K562 (cell line): ENCODE results near the gene ALS2CL. TPM values are rescaled to one million over a fixed set of nuclear protein-coding genes. Genes with fewer than 3 reads are reported as not detected.

Source experiments
- ATAC-seq: fragments of 200-7000 bp; cut with Tn5 transposase; 3 replicates; pipeline ENCODE4 v1.9.1; 2020; ENCODE audit warnings: moderate library complexity
- BruUV-seq: library from RNA; stranded (reverse); fragments of 400-500 nt; replicated peaks from 2 replicates; lab custom pipeline; 2021; lab: Mats Ljungman, UMichigan
- CTCF ChIA-PET: fragments of 300-600 bp; formaldehyde crosslinking; extraction: SDS; loops from one replicate; lab custom pipeline; 2021; ENCODE audit warnings: low intra/inter-chr PET ratio; lab: Yijun Ruan, JAX
- POLR2A ChIA-PET: fragments of 300-600, 350-650 bp; sonication (Branson Sonifier 250); formaldehyde crosslinking; extraction: SDS; loops from one replicate; lab custom pipeline; 2021; ENCODE audit warnings: antibody characterized with exemption, inconsistent platforms; lab: Yijun Ruan, JAX
- DNase-seq, 4 experiments: peaks; one replicate each; pipeline versions ENCODE4 v3.0.0 to v3.0.0-alpha.2; 2011 to 2018; ENCODE audit warnings: low spot score in 3 of 4, mixed read lengths in 3 of 4; ENCODE audit errors: extremely low read depth in 1 of 4
- FAIRE-seq: peaks from 2 replicates; lab custom pipeline; 2011; peaks lifted over from hg19 to GRCh38; lab: Jason Lieb, UNC
- H2AFZ ChIP-seq: 2 replicates; pipeline ENCODE4 v1.6.0; 2011; ENCODE audit warnings: low read depth, low read length, control low read depth, inconsistent platforms
- H3K27ac ChIP-seq: fragments of 200-600 bp; 3 replicates; pipeline ENCODE4 v1.8.0; 2011; ENCODE audit warnings: low read depth, mild to moderate bottlenecking, control low read depth, inconsistent platforms, low read length, moderate library complexity, mixed read lengths; ENCODE audit errors: extremely low read depth
- H3K27me3 ChIP-seq, 2 experiments: fragments of 300-600 bp in 1 of 2; 2 replicates in 1 of 2; 3 replicates in 1 of 2; pipeline versions ENCODE4 v1.6.0 to v1.8.0; 2011; ENCODE audit warnings: inconsistent platforms in 2 of 2, low read length in 2 of 2, mild to moderate bottlenecking in 1 of 2, mixed read lengths in 1 of 2, moderate library complexity in 1 of 2; ENCODE audit not compliant: control insufficient read depth in 2 of 2, insufficient read depth in 2 of 2
- H3K36me3 ChIP-seq: fragments of 300-600 bp; 3 replicates; pipeline ENCODE4 v1.8.0; 2011; ENCODE audit warnings: mild to moderate bottlenecking, low read length, inconsistent platforms; ENCODE audit not compliant: control insufficient read depth, insufficient read depth
- H3K4me1 ChIP-seq, 2 experiments: fragments of 200-600 bp in 1 of 2; replicated peaks in 1 of 2; 2 replicates in 1 of 2; 3 replicates in 1 of 2; pipeline versions ENCODE4 v1.5.1 to v1.8.0; 2011; ENCODE audit warnings: inconsistent platforms in 2 of 2, low read length in 2 of 2, mild to moderate bottlenecking in 1 of 2, mixed read lengths in 1 of 2, moderate library complexity in 1 of 2; ENCODE audit not compliant: control insufficient read depth in 2 of 2, insufficient read depth in 2 of 2
- H3K4me2 ChIP-seq: 2 replicates; pipeline ENCODE4 v1.6.1; 2011; ENCODE audit warnings: low read length, control low read depth, inconsistent platforms, mixed read lengths; ENCODE audit not compliant: insufficient read depth
- H3K4me3 ChIP-seq: fragments of 200-600 bp; sonication (generic), shearing (Covaris generic); 2 replicates; pipeline ENCODE4 v1.5.1; 2016; ENCODE audit warnings: control low read depth, inconsistent platforms
- H3K79me2 ChIP-seq: fragments of 200-600 bp; 3 replicates; pipeline ENCODE4 v1.8.0; 2011; ENCODE audit warnings: low read length, inconsistent platforms; ENCODE audit not compliant: control insufficient read depth, insufficient read depth
- H3K9ac ChIP-seq, 2 experiments: 2 replicates each; pipeline versions ENCODE4 v1.6.0 to v1.6.1; 2011; ENCODE audit warnings: low read depth in 2 of 2, low read length in 2 of 2, control low read depth in 1 of 2, inconsistent platforms in 1 of 2, mild to moderate bottlenecking in 1 of 2, mixed read lengths in 1 of 2; ENCODE audit not compliant: insufficient read depth in 1 of 2
- H3K9me1 ChIP-seq: one replicate; pipeline ENCODE4 v1.6.0; 2011; ENCODE audit warnings: inconsistent platforms, mild to moderate bottlenecking, low read length, moderate library complexity; ENCODE audit not compliant: control insufficient read depth, insufficient read depth
- H3K9me3 ChIP-seq: replicated peaks from 2 replicates; pipeline ENCODE4 v1.5.1; 2011; ENCODE audit warnings: low read depth, low read length, inconsistent platforms; ENCODE audit not compliant: control insufficient read depth, insufficient read depth
- H4K20me1 ChIP-seq: replicated peaks from 2 replicates; pipeline ENCODE4 v1.6.1; 2011; ENCODE audit warnings: low read length, inconsistent platforms, mixed read lengths; ENCODE audit not compliant: control insufficient read depth, insufficient read depth
- ATF7 ChIP-seq: fragments of 450-650 bp; IDR thresholded peaks from 2 replicates; pipeline ENCODE4 v1.7.1; 2014; ENCODE audit warnings: mild to moderate bottlenecking, moderate library complexity
- FOXK2 ChIP-seq, 2 experiments: fragments of 450-650 bp; IDR thresholded peaks in 1 of 2; conservative IDR thresholded peaks in 1 of 2; 2 replicates each; pipeline ENCODE4 v1.6.1; 2016; ENCODE audit warnings: low read depth in 2 of 2, mild to moderate bottlenecking in 1 of 2
- GATAD2A ChIP-seq: fragments of 450-650 bp; IDR thresholded peaks from 2 replicates; pipeline ENCODE4 v1.6.1; 2017
- MYBL2 ChIP-seq, 2 experiments: fragments of 450-650 bp in 1 of 2; sonication (generic) in 1 of 2; formaldehyde crosslinking in 1 of 2; IDR thresholded peaks; 2 replicates each; pipeline versions ENCODE4 v1.6.1 to v1.8.1; 2017 to 2022; ENCODE audit warnings: borderline replicate concordance in 1 of 2, inconsistent platforms in 1 of 2, low read depth in 1 of 2, mild to moderate bottlenecking in 1 of 2, missing genetic modification reagents in 1 of 2, moderate library complexity in 1 of 2
- NEUROD1 ChIP-seq: fragments of 150-350 bp; IDR thresholded peaks from 2 replicates; pipeline ENCODE4 v1.6.1; 2014; ENCODE audit warnings: borderline replicate concordance, low read length, low read depth; ENCODE audit not compliant: partially characterized antibody
- PRDM10 ChIP-seq: fragments of 450-650 bp; IDR thresholded peaks from 2 replicates; pipeline ENCODE4 v1.6.1; 2018; ENCODE audit not compliant: partially characterized antibody
- TEAD2 ChIP-seq: fragments of 450-650 bp; IDR thresholded peaks from 2 replicates; pipeline ENCODE4 v1.6.1; 2016; ENCODE audit warnings: missing genetic modification characterization, control low read depth, missing compliant biosample characterization
- TFAM ChIP-seq: fragments of 250-450 bp; sonication (Bioruptor Pico); conservative IDR thresholded peaks from 2 replicates; pipeline ENCODE4 v1.5.0; 2021; ENCODE audit warnings: mild to moderate bottlenecking, moderate library complexity
- THRAP3 ChIP-seq: fragments of 450-650 bp; IDR thresholded peaks from 2 replicates; pipeline ENCODE4 v1.6.1; 2016; ENCODE audit warnings: mild to moderate bottlenecking, inconsistent platforms, borderline replicate concordance
- VEZF1 ChIP-seq: fragments of 200-800 bp; sonication (Bioruptor generic); IDR thresholded peaks from 2 replicates; pipeline ENCODE4 v1.6.1; 2017; ENCODE audit warnings: missing genetic modification characterization, missing compliant biosample characterization
- YBX1 ChIP-seq: fragments of 450-650 bp; IDR thresholded peaks from 2 replicates; pipeline ENCODE4 v1.7.1; 2016; ENCODE audit warnings: mild to moderate bottlenecking
- ZNF395 ChIP-seq: fragments of 200-800 bp; sonication (Bioruptor generic); IDR thresholded peaks from 2 replicates; pipeline ENCODE4 v1.6.1; 2017; ENCODE audit warnings: missing genetic modification characterization, missing compliant biosample characterization
- WGBS: fragments of 100-300 bp; shearing (Covaris generic); methylation state at CpG from one replicate; pipeline ENCODE4 v1.1.6; 2016; ENCODE audit warnings: low coverage, mixed read lengths; ENCODE audit not compliant: insufficient coverage; ENCODE audit errors: missing lambda C conversion rate; 5-methylcytosine and 5-hydroxymethylcytosine counted together
- in situ Hi-C: fragments of 300-500 bp; cut with MboI; formaldehyde crosslinking; loops from 4 replicates; pipeline ENCODE4 v1.15.0; 2018; ENCODE audit warnings: inconsistent platforms, mixed read lengths
- intact Hi-C: fragments of 100-400 bp; cut with micrococcal nuclease; formaldehyde crosslinking; loops from 2 replicates; pipeline ENCODE4 v1.14.2; 2022
- polyA plus RNA-seq, 8 experiments: library from polyadenylated mRNA; depleted of rRNA in 4 of 8; stranded (reverse) in 5 of 8; unstranded in 3 of 8; fragments of >200 nt; fragmentation: Nextera tagmentation in 2 of 8; fragmentation: Illumina TruSeq in 1 of 8; extraction: Ambion mirVana in 2 of 8; extraction: Trizol in 1 of 8; gene quantifications; 2 replicates each; pipeline versions ENCODE4 v1.2.1 to v1.2.3, GENCODE V29; 2011 to 2014; ENCODE audit warnings: inconsistent platforms in 1 of 8, missing spikeins in 1 of 8
- total RNA-seq, 7 experiments: library from RNA; depleted of rRNA in 6 of 7; stranded (reverse); fragments of >200 nt in 6 of 7; fragmentation: Illumina TruSeq in 2 of 7; extraction: Trizol in 2 of 7; gene quantifications; 2 replicates each; pipeline versions ENCODE4 v1.2.1 to v1.2.3, GENCODE V29; 2011 to 2021; ENCODE audit warnings: low replicate concordance in 1 of 7

ALS2CL gene
- total and polyA plus RNA-seq, 9 of the 15 experiments (the other 6 are each of a cell fraction or from before 2014, with no cell fraction given) = 0.03 to 0.13 (median 0.05) TPM; not detected in 3

GRCh38 chr3:46676601-46677410 is 16.7 kb downstream of the ALS2CL start:
- Histone ChIP-seq H3K4me3 (no peak overlapping the region), H3K36me3 (no peaks in the 10 kb centered on the region), H3K9me3 (no peaks in the 10 kb centered on the region), H3K27me3 (peaks cover 37 to 90% of the 10 kb centered on the region in 2 experiments; a peak in 4 of 5 replicates), H3K27ac (no peak overlapping the region), H3K4me2 (peak overlapping the region; percentile 36; the same call in 1 of the 2 replicates), H3K9me1 (no peaks in the 10 kb centered on the region), H4K20me1 (peaks cover 24% of the 10 kb centered on the region), H3K9ac (0 out of 4 replicates have a peak overlapping the region, but pooled peaks of 1 of the 2 experiments have one; percentile 2), H3K79me2 (no peaks in the 10 kb centered on the region), H3K4me1 (peaks cover 0 to 6% of the 10 kb centered on the region in 2 experiments; a peak in 2 of 5 replicates), H2AFZ (0 out of 2 replicates have a peak overlapping the region, but pooled peaks have one; percentile 40)
- DNase-seq (no peak), ATAC-seq (no peak), FAIRE-seq (no peak)
- BruUV-seq = no TSS peak
- CTCF ChIA-PET = interaction anchor here (0.6 kb wide), 1 partner anchor 26 kb away, joined by 4 read pairs; no protein-coding TSS in a partner anchor
- WGBS = 6% methylated on average over 16 of the region's 16 CpGs
- intact Hi-C loops (no loop called here), in situ Hi-C loops (no loop called here)
- POLR2A ChIA-PET = no interaction called here
- no peak for TF ChIP-seq TEAD2 (tag)
- peak; percentile 97 for TF ChIP-seq PRDM10
- peak; percentile 89 for TF ChIP-seq ATF7
- TF ChIP-seq YBX1 = no peak
- no peak for TF ChIP-seq GATAD2A
- TF ChIP-seq NEUROD1 = no peak
- TF ChIP-seq ZNF395 (CRISPR knock-in tag) = no peak
- peak in 1 of 2 experiments; percentile 72; a peak in 2 of 4 replicates for TF ChIP-seq FOXK2 (conservative IDR thresholded peaks at IDR 0.05 in 1 of 2, IDR thresholded peaks at IDR 0.05 in 1 of 2; ENCODE audit: low read depth in 2 of 2)
- no peak for TF ChIP-seq TFAM (CRISPR knock-in tag)
- TF ChIP-seq THRAP3 = no peak
- TF ChIP-seq VEZF1 (CRISPR knock-in tag) = peak; percentile 25; the same call in 1 of the 2 replicates
- TF ChIP-seq MYBL2 (IDR thresholded peaks at IDR 0.05; ENCODE audit: low read depth) = no peak
- no peak for TF ChIP-seq MYBL2 (CRISPR knock-in tag; IDR thresholded peaks at IDR 0.05; ENCODE audit: borderline replicate concordance)
